Stromal cell of bone marrow (primary cell): Measurements from ENCODE around the gene FOXE3.
A peak's percentile ranks its signal among the peaks of the same experiment; 100 is the strongest.

Experiments used
- DNase-seq: peaks from one replicate; pipeline ENCODE4 v3.0.0-alpha.2; 2012; ENCODE audit warnings: low read depth

The FOXE3 gene

GRCh38 chr1:47415728-47416318 is at the start of gene FOXE3:
TSS of gene FOXE3 (plus strand) at chr1:47416285. CDS start at chr1:47416316, 31 bp downstream.
- no peak for DNase-seq

- no peak for DNase-seq
Measured at GRCh38 chr1:47367651-47368050, 48.4 kb upstream of the FOXE3 start.

- DNase-seq, result no peak
Measured at GRCh38 chr1:47371016-47371517, 45.0 kb upstream of the FOXE3 start.

GRCh38 chr1:47374501-47374900 is 41.6 kb upstream of the FOXE3 start:
- no peak for DNase-seq

- DNase-seq, result no peak
Measured at GRCh38 chr1:47378147-47378546, 37.9 kb upstream of the FOXE3 start.

GRCh38 chr1:47380699-47381098 is 35.4 kb upstream of the FOXE3 start:
- DNase-seq, result no peak

- DNase-seq, result no peak
Measured at GRCh38 chr1:47382399-47382983, 33.6 kb upstream of the FOXE3 start.

- no peak for DNase-seq
Measured at GRCh38 chr1:47384083-47384482, 32.0 kb upstream of the FOXE3 start.

- DNase-seq, result no peak
Measured at GRCh38 chr1:47385020-47385419, 31.1 kb upstream of the FOXE3 start.

GRCh38 chr1:47386268-47386667 is 29.8 kb upstream of the FOXE3 start:
- DNase-seq, result no peak

- DNase-seq, result peak; percentile 25
Measured at GRCh38 chr1:47388030-47388890, 27.8 kb upstream of the FOXE3 start.

- peak; percentile 28 for DNase-seq
Measured at GRCh38 chr1:47388891-47389238, 27.2 kb upstream of the FOXE3 start.

- no peak for DNase-seq
Measured at GRCh38 chr1:47389731-47390130, 26.4 kb upstream of the FOXE3 start.

- no peak for DNase-seq
Measured at GRCh38 chr1:47390843-47391242, 25.2 kb upstream of the FOXE3 start.

GRCh38 chr1:47393141-47393540 is 22.9 kb upstream of the FOXE3 start:
- DNase-seq, result no peak

GRCh38 chr1:47395433-47395832 is 20.7 kb upstream of the FOXE3 start:
- DNase-seq, result no peak

- DNase-seq, result no peak
Measured at GRCh38 chr1:47396671-47397196, 19.4 kb upstream of the FOXE3 start.

GRCh38 chr1:47399138-47399845 is 16.8 kb upstream of the FOXE3 start:
- no peak for DNase-seq

- DNase-seq, result no peak
Measured at GRCh38 chr1:47399846-47400155, 16.3 kb upstream of the FOXE3 start.

- DNase-seq, result no peak
Measured at GRCh38 chr1:47401761-47402160, 14.3 kb upstream of the FOXE3 start.

GRCh38 chr1:47402591-47402990 is 13.5 kb upstream of the FOXE3 start:
- no peak for DNase-seq

- DNase-seq, result no peak
Measured at GRCh38 chr1:47403321-47403910, 12.7 kb upstream of the FOXE3 start.
